Activated CD4-positive, alpha-beta T cell treated with anti-CD3 and anti-CD28 coated beads, Interleukin-2, Interleukin-4, amounts not matched to agents 100 ng/mL and 50 ng/mL, durations not matched to agents 16 hours and 8 hours (primary cell): Measurements from ENCODE around the gene PWP2.
A peak's percentile ranks its signal among the peaks of the same experiment; 100 is the strongest.
"Not testable (repeated sequence)": the region's sequence is repeated elsewhere in the genome, so short reads cannot be mapped to it uniquely, and the experiment has no call there.

Source experiments
- DNase-seq: peaks from one replicate; pipeline ENCODE4 v3.0.0-alpha.2; 2020; ENCODE audit warnings: low spot score

Gene PWP2

GRCh38 chr21:44138039-44138438 lies 30.8 kb downstream of the PWP2 start:
- not testable (repeated sequence) for DNase-seq

GRCh38 chr21:44139787-44140551 lies 32.8 kb downstream of the PWP2 start:
- DNase-seq = not testable (repeated sequence)

GRCh38 chr21:44140552-44140932 lies 33.3 kb downstream of the PWP2 start:
- not testable (repeated sequence) for DNase-seq

GRCh38 chr21:44142470-44142869 lies 35.3 kb downstream of the PWP2 start:
- not testable (repeated sequence) for DNase-seq

- not testable (repeated sequence) for DNase-seq
These were observed 36.2 kb downstream of the PWP2 start for GRCh38 chr21:44143380-44143779.

- DNase-seq = not testable (repeated sequence)
These were observed 36.8 kb downstream of the PWP2 start for GRCh38 chr21:44143996-44144395.

GRCh38 chr21:44144784-44145602 lies 37.8 kb downstream of the PWP2 start:
- DNase-seq = not testable (repeated sequence)

- DNase-seq = not testable (repeated sequence)
These were observed 38.4 kb downstream of the PWP2 start for GRCh38 chr21:44145616-44146015.

- DNase-seq = not testable (repeated sequence)
These were observed 39.9 kb downstream of the PWP2 start for GRCh38 chr21:44147108-44147507.

GRCh38 chr21:44150255-44150654 lies 43.1 kb downstream of the PWP2 start:
- not testable (repeated sequence) for DNase-seq

- DNase-seq = not testable (repeated sequence)
These were observed 46.2 kb downstream of the PWP2 start for GRCh38 chr21:44153214-44153888.

- DNase-seq = peak; percentile 32
These were observed 46.7 kb downstream of the PWP2 start for GRCh38 chr21:44153889-44154228.

GRCh38 chr21:44154816-44155230 lies 47.6 kb downstream of the PWP2 start:
- DNase-seq = not testable (repeated sequence)

GRCh38 chr21:44155231-44155993 lies 48.2 kb downstream of the PWP2 start:
- DNase-seq = not testable (repeated sequence)

GRCh38 chr21:44155994-44156380 lies 48.8 kb downstream of the PWP2 start:
- DNase-seq = not testable (repeated sequence)

GRCh38 chr21:44157439-44158081 lies 50.4 kb downstream of the PWP2 start:
- not testable (repeated sequence) for DNase-seq

GRCh38 chr21:44158082-44158468 lies 50.9 kb downstream of the PWP2 start:
- not testable (repeated sequence) for DNase-seq

- not testable (repeated sequence) for DNase-seq
These were observed 52.4 kb downstream of the PWP2 start for GRCh38 chr21:44159349-44160297.

- DNase-seq = not testable (repeated sequence)
These were observed 53.1 kb downstream of the PWP2 start for GRCh38 chr21:44160298-44160672.

- DNase-seq = not testable (repeated sequence)
These were observed 53.6 kb downstream of the PWP2 start for GRCh38 chr21:44160821-44161220.
